SK-N-SH treated with all-trans-retinoic acid at 6 μM for 48 hours (cell line): ENCODE measurements around the gene TP53BP2.

Experiments used
- BACH2 ChIP-seq: fragments of 250-450 bp; sonication (Bioruptor Pico); IDR thresholded peaks from 2 replicates; pipeline ENCODE4 v1.9.0; 2021; ENCODE audit warnings: mild to moderate bottlenecking, borderline replicate concordance
- POU6F1 ChIP-seq: fragments of 250-450 bp; sonication (Bioruptor Pico); IDR thresholded peaks from 2 replicates; pipeline ENCODE4 v1.8.0; 2021; ENCODE audit warnings: low read depth, mild to moderate bottlenecking, moderate library complexity, borderline replicate concordance
- PPARA ChIP-seq: fragments of 250-450 bp; sonication (Bioruptor Pico); IDR thresholded peaks from 2 replicates; pipeline ENCODE4 v1.5.0; 2020; ENCODE audit warnings: mild to moderate bottlenecking, borderline replicate concordance
- SNAI2 ChIP-seq: fragments of 250-450 bp; sonication (Bioruptor Pico); IDR thresholded peaks from 2 replicates; pipeline ENCODE4 v1.5.0; 2020; ENCODE audit warnings: mild to moderate bottlenecking, moderate library complexity
- ZNF565 ChIP-seq: fragments of 450-650 bp; formaldehyde crosslinking; conservative IDR thresholded peaks from 2 replicates; pipeline ENCODE4 v1.5.0; 2020; ENCODE audit warnings: low read depth, mild to moderate bottlenecking, moderate library complexity
- ZNF8 ChIP-seq: fragments of 450-650 bp; formaldehyde crosslinking; IDR thresholded peaks from 2 replicates; pipeline ENCODE4 v1.5.0; 2020; ENCODE audit warnings: mild to moderate bottlenecking, moderate library complexity

DNA sequence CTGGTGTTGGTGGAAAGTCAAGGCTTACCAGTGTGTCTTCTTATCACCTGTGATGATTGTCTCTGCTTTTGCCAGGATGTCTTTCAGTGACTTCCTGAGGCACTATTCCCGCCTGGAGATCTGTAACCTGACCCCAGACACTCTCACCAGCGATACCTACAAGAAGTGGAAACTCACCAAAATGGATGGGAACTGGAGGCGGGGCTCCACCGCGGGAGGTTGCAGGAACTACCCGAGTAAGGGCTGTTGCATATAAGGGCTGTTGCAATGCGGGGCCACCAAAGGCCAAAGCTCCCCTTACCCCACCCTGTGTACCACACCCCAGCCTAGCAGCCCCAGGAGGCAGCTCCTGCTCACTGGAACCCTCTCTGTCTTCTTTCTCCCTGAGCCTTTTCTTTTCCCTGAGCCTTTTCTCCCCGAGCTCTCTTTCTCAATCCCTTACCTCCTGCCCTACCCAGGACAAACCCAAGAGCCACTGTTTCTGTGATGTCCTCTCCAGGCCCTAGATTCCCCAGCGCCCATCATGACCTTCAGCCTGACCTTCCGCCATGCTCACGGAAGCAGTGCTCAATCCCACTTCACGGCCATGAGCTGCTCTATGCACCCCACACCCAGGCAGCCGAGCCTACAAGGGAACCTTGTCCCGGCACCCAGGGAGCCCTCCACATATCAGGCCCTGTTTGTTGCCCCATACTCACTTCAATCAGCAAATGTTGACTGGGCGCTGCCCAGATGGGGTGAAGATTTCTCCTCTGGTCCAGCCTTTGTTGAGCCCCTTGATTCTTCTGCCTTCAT is 92.8 kb downstream of the TP53BP2 start:
- TF ChIP-seq PPARA (CRISPR knock-in tag), result no peak
- TF ChIP-seq POU6F1, result no peak
- no peak for TF ChIP-seq SNAI2
- TF ChIP-seq ZNF8, result no peak
- no peak for TF ChIP-seq ZNF565
- TF ChIP-seq BACH2, result no peak
